ENCODE results near the gene ASCL2.
"Not testable (repeated sequence)": the region's sequence is repeated elsewhere in the genome, so short reads cannot be mapped to it uniquely, and the experiment has no call there.

ASCL2 gene

GRCh38 chr11:2240834-2241233 lies 29.6 kb downstream of the ASCL2 start:
- DNase-seq (ENCODE audit: low read depth), result no peak
- no peak overlapping the region for H3K4me3 ChIP-seq (ENCODE audit: low read length)
- TF ChIP-seq CTCF (conservative IDR thresholded peaks at IDR 0.05; ENCODE audit: low read length), result no peak

GRCh38 chr11:2237457-2238238 lies 32.7 kb downstream of the ASCL2 start:
- TF ChIP-seq CTCF (conservative IDR thresholded peaks at IDR 0.05; ENCODE audit: low read length), result no peak
- no peak for DNase-seq (ENCODE audit: low read depth)
- H3K4me3 ChIP-seq (ENCODE audit: low read length), result no peak overlapping the region

- H3K4me3 ChIP-seq (ENCODE audit: low read length); DNase-seq (ENCODE audit: low read depth): not testable (repeated sequence)
Observed at GRCh38 chr11:2236381-2237134, 33.8 kb downstream of the ASCL2 start.

- DNase-seq (ENCODE audit: low read depth), result no peak
- no peak overlapping the region for H3K4me3 ChIP-seq (ENCODE audit: low read length)
- no peak for TF ChIP-seq CTCF (conservative IDR thresholded peaks at IDR 0.05; ENCODE audit: low read length)
Observed at GRCh38 chr11:2235588-2236326, 34.6 kb downstream of the ASCL2 start.

GRCh38 chr11:2234963-2235362 lies 35.4 kb downstream of the ASCL2 start:
- TF ChIP-seq CTCF (conservative IDR thresholded peaks at IDR 0.05; ENCODE audit: low read length), result no peak
- no peak overlapping the region for H3K4me3 ChIP-seq (ENCODE audit: low read length)
- DNase-seq (ENCODE audit: low read depth), result no peak

- TF ChIP-seq CTCF (conservative IDR thresholded peaks at IDR 0.05; ENCODE audit: low read length), result no peak
- DNase-seq (ENCODE audit: low read depth), result no peak
- no peak overlapping the region for H3K4me3 ChIP-seq (ENCODE audit: low read length)
Observed at GRCh38 chr11:2233693-2234455, 36.5 kb downstream of the ASCL2 start.

Data from AG10803 (cell line).